ENCODE measurements around the gene TUBGCP6. TPM values are rescaled to one million over a fixed set of nuclear protein-coding genes. Genes with fewer than 3 reads are reported as not detected.
"Not testable (repeated sequence)": the region's sequence is repeated elsewhere in the genome, so short reads cannot be mapped to it uniquely, and the experiment has no call there.

Gene TUBGCP6
- total RNA-seq, 2 experiments from 2014 or later: 44.8 to 47.2 TPM

DNA sequence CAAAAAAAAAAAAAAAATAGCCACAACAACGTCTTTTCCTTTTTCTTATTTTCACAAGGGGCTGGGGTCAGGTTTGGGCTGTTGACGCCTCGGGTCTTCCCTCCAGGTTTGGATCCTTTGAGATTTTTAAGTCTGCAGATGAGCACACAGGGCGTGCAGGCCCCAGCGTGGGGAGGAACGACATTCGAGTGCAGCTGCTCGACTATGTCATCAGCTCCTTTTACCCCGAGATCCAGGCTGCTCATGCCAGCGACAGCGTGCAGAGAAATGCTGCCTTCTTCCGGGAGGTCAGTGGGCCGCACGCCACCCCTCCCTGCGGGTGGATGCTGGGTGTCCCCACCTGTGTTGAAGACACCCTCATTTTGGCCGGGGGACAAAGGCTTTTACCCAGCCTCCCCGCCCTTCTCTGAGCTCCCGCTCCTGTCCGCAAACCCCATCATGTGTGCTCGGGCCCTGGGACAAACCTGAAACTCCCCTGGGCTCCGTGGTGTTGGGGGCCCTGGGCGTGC, 36.3 kb downstream of the TUBGCP6 start:
- TF ChIP-seq, protein P1, sequence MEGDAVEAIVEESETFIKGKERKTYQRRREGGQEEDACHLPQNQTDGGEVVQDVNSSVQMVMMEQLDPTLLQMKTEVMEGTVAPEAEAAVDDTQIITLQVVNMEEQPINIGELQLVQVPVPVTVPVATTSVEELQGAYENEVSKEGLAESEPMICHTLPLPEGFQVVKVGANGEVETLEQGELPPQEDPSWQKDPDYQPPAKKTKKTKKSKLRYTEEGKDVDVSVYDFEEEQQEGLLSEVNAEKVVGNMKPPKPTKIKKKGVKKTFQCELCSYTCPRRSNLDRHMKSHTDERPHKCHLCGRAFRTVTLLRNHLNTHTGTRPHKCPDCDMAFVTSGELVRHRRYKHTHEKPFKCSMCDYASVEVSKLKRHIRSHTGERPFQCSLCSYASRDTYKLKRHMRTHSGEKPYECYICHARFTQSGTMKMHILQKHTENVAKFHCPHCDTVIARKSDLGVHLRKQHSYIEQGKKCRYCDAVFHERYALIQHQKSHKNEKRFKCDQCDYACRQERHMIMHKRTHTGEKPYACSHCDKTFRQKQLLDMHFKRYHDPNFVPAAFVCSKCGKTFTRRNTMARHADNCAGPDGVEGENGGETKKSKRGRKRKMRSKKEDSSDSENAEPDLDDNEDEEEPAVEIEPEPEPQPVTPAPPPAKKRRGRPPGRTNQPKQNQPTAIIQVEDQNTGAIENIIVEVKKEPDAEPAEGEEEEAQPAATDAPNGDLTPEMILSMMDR (IDR thresholded peaks at IDR 0.05): no peak
- Mint-ChIP-seq H3K36me3 (ENCODE audit: low read depth) (peaks cover 19% of the 10 kb centered on the region), H3K4me1 (ENCODE audit: low read depth) (peaks cover 15% of the 10 kb centered on the region), H3K27ac (no peak overlapping the region), H3K9me3 (no peaks in the 10 kb centered on the region), H3K4me3 (no peak overlapping the region), H3K27me3 (no peaks in the 10 kb centered on the region)
- ATAC-seq (no peak), DNase-seq (no peak)
- POLR2A ChIA-PET: interaction anchor here (0.8 kb wide), 1 partner anchor 58 kb away, joined by 3 read pairs; no protein-coding TSS in a partner anchor
- CTCF ChIA-PET: interaction anchor here (0.6 to 3.6 kb wide), 7 partner anchors 13 to 442 kb away, joined by 3 to 25 read pairs (median 4); partner anchors contain the start of gene HDAC10
- intact Hi-C loops (cut with micrococcal nuclease): loop anchor here (5.0 kb wide), 1 partner anchor 61 kb away; no protein-coding TSS in a partner anchor

DNA sequence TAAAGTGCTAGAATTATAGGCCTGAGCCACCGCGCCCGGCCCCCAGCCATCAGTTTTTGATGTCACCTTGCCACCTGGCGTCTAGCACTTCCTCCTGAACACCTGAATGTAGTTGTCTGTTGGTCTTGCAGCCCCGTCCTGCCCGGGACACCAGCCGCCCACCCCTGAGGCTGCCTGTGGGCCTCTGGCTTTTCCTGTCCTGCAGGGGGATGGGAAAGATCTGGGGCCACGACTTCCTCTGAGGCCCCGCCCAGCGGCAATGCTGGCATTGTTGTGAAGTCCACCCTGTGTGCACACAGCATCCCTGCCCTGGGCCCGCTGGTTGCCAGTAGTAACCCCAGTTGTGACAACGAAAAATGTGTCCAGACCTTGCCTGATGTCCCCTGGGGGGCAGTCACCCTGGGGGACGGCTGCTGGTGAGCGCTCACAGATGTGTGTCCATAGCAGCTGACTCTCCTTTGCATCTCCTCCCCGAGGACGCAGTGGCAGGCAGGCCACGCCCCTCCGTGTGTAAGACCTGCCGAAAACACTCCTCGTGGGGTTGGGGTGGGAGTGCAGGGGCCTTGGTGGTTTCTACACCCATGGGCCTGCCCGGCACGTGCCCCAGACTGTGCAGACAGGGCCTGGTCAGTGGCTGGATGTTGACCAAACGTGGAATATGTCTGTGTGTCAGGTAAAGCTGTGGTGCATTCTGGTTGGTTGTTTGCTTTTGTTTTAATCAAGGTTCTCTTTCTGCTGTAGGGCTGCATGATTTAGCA, 37.3 kb downstream of the TUBGCP6 start:
- TF ChIP-seq, protein P1 (IDR thresholded peaks at IDR 0.05): no peak
- Mint-ChIP-seq H3K4me3 (no peak overlapping the region), H3K36me3 (ENCODE audit: low read depth) (peaks cover 21% of the 10 kb centered on the region), H3K27ac (no peak overlapping the region), H3K4me1 (ENCODE audit: low read depth) (peaks cover 19% of the 10 kb centered on the region), H3K9me3 (no peaks in the 10 kb centered on the region), H3K27me3 (no peaks in the 10 kb centered on the region)
- POLR2A ChIA-PET: no interaction called here
- intact Hi-C loops (cut with micrococcal nuclease): loop anchor here (5.0 kb wide), 1 partner anchor 60 kb away; no protein-coding TSS in a partner anchor
- DNase-seq: no peak
- CTCF ChIA-PET: interaction anchor here (0.7 to 3.6 kb wide), 7 partner anchors 13 to 177 kb away, joined by 3 to 25 read pairs (median 4); no protein-coding TSS in a partner anchor
- ATAC-seq: no peak

DNA sequence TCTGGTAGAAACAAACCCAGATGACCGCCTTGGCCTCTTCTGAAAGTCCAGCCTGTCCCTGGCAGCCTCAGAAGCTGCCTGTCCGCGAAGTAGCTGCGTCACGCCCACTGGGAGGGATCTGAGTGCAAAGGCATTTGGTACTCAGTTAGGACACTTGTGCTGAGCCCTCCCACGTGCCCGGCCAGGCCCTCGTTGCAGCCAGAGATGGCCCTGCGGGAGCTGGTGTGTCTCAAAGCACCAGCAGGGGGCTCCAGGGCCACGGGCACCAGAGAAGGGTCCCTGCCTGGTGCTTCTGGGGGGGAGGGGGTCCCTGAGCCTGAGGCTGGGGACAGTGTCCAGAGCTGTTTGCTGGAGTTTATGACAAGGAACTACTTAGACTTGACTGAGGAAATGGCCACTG, 38.2 kb downstream of the TUBGCP6 start:
- DNase-seq (no peak), ATAC-seq (no peak)
- Mint-ChIP-seq H3K27me3 (no peaks in the 10 kb centered on the region), H3K36me3 (ENCODE audit: low read depth) (peaks cover 23% of the 10 kb centered on the region), H3K4me3 (no peak overlapping the region), H3K9me3 (no peaks in the 10 kb centered on the region), H3K4me1 (ENCODE audit: low read depth) (peaks cover 24% of the 10 kb centered on the region), H3K27ac (no peak overlapping the region)
- POLR2A ChIA-PET: no interaction called here
- CTCF ChIA-PET: interaction anchor here (0.7 to 3.6 kb wide), 6 partner anchors 15 to 318 kb away, joined by 3 to 25 read pairs (median 4); partner anchors contain the start of gene SCO2
- TF ChIP-seq, protein P1 (IDR thresholded peaks at IDR 0.05): peak; percentile 57
- intact Hi-C loops (cut with micrococcal nuclease): loop anchor here (5.0 kb wide), 1 partner anchor 59 kb away; no protein-coding TSS in a partner anchor

DNA sequence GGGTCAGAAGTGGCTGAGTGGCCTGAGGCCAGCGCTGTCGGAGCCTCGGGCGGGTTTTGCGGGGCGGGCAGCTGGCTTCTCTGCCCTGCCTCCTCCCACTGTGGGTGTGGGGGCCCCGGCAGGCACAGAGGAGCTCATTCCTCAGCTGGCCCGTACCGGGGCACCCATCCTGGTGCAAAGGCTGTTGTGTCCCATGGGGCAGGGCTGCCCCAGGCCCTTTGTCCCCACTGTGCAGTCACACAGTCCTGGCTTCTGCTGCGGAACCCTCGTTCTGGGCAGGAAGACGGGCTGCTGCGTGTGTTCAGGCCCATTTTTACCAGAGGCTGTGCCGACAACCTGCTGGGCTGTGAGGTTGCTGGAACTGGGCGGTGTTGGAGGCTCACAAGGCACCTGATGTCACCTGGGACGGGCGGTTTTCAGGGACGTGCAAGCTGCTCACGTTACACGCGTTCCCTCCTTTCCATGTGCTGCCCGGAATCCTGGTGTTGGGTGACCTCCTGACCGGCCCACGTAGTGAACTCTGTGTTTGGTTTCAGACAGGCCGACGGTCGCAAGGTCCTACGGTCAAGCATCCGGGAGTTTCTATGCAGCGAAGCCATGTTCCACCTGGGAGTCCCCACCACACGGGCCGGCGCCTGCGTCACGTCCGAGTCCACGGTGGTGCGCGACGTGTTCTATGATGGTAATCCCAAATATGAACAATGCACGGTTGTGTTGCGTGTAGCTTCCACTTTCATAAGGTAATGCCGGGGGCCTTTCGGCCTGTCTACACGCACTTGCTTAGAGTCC, 38.8 kb downstream of the TUBGCP6 start:
- Mint-ChIP-seq H3K4me1 (ENCODE audit: low read depth) (peaks cover 24% of the 10 kb centered on the region), H3K4me3 (no peak overlapping the region), H3K27ac (no peak overlapping the region), H3K27me3 (no peaks in the 10 kb centered on the region), H3K36me3 (ENCODE audit: low read depth) (peaks cover 21% of the 10 kb centered on the region), H3K9me3 (no peaks in the 10 kb centered on the region)
- TF ChIP-seq, protein P1 (IDR thresholded peaks at IDR 0.05): no peak
- intact Hi-C loops (cut with micrococcal nuclease): loop anchor here (5.0 kb wide), 1 partner anchor 59 kb away; no protein-coding TSS in a partner anchor
- DNase-seq: no peak
- ChIA-PET POLR2A (no interaction called here), CTCF (interaction anchor here (0.7 to 3.6 kb wide), 6 partner anchors 15 to 319 kb away, joined by 3 to 25 read pairs (median 4); partner anchors contain the start of gene SCO2)
- no peak for ATAC-seq

DNA sequence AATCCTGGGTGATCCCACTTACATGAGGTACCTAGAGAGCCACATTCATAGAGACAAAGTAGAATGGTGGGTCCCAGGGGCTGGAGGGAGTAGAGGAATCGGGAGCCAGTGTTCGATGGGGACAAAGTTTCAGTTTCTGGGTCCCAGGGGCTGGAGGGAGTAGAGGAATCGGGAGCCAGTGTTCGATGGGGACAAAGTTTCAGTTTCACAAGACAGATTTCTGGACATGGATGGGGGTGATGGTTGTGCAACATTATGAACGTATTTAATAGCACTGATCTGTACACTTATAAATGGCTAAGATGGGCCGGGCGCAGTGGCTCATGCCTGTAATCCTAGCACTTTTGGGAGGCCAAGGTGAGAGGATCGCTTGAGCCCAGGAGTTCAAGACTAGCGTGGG, 39.8 kb downstream of the TUBGCP6 start:
- intact Hi-C loops (cut with micrococcal nuclease): loop anchor here (5.0 kb wide), 1 partner anchor 58 kb away; no protein-coding TSS in a partner anchor
- Mint-ChIP-seq H3K4me1 (ENCODE audit: low read depth) (peaks cover 24% of the 10 kb centered on the region), H3K36me3 (ENCODE audit: low read depth) (peaks cover 18% of the 10 kb centered on the region)
- DNase-seq, ATAC-seq, H3K4me3 Mint-ChIP-seq, H3K9me3 Mint-ChIP-seq, H3K27ac Mint-ChIP-seq, CTCF ChIA-PET, POLR2A ChIA-PET, H3K27me3 Mint-ChIP-seq: not testable (repeated sequence)

Measured in activated CD8-positive, alpha-beta T cell treated with anti-CD3 and anti-CD28 coated beads for 36 hours (primary cell).